GM18517 (cell line): ENCODE results near the gene CAVIN1.
"Not testable (repeated sequence)": the region's sequence is repeated elsewhere in the genome, so short reads cannot be mapped to it uniquely, and the experiment has no call there.

Source experiments
- ATAC-seq: cut with Tn5 transposase; IDR thresholded peaks from one replicate; pipeline ENCODE4 v1.9.1; 2021; ENCODE audit warnings: mild to moderate bottlenecking, moderate library complexity; ENCODE audit not compliant: unreplicated experiment

The CAVIN1 gene, protein sequence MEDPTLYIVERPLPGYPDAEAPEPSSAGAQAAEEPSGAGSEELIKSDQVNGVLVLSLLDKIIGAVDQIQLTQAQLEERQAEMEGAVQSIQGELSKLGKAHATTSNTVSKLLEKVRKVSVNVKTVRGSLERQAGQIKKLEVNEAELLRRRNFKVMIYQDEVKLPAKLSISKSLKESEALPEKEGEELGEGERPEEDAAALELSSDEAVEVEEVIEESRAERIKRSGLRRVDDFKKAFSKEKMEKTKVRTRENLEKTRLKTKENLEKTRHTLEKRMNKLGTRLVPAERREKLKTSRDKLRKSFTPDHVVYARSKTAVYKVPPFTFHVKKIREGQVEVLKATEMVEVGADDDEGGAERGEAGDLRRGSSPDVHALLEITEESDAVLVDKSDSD

DNA sequence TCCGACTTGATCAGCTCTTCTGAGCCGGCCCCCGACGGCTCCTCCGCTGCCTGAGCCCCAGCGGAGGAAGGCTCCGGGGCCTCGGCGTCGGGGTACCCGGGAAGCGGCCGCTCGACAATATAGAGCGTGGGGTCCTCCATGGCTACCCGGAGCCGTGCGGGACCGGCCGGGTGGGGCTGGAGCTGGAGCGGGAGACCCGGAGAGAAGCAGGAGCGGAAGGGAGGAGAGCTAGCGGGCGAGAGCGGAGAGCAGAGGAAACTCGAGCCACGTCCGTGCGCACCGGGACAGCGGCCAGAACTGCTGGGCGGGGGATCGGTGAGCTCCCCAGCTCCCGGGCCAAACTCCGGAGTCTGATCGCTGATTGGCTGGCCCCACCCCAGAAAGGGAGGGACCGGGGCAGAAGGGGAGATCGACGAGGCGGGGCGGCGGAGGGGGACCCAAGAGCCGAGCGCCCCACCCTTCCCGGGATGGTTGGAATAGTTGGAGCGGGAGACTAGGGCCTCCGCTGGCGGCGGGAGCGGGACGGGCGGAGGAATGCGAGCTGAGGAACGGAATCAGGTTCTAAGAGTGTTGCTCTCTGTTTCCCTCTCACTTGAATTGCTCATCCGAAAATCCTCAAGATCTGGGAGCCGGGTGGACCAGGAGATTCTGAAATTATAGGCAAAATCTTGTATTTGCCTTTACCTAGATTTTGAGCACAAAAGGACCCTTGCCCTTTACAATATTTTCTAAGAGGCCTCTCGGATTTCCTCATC, at the start of gene CAVIN1:
CAVIN1 (minus strand) TSS at position 299 of the 755 bp plus-strand sequence; CDS start at position 140, 159 bp downstream.
- no peak for ATAC-seq

DNA sequence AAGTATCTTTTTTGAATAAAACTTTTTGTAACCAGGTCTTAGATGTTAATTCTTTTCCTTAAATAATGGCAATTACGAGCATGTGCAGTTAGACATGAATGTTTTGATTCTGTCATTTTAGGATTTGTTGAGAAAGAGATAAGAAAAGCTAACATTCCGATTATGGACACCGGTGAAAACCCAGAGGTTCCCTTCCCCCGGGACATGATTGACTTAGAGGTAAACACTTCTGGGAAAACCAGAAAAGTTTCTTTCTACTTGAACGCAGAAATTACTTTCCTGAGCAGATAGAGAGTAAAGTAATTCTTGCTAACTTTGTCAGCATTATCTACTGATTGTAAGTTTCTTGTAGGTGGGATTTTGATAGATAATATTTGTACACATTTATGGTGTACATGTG, 44.8 kb upstream of the CAVIN1 start:
- ATAC-seq = no peak

GRCh38 chr17:42463976-42464400, 40.9 kb upstream of the CAVIN1 start:
- ATAC-seq = no peak

GRCh38 chr17:42460371-42460770, 37.3 kb upstream of the CAVIN1 start:
- ATAC-seq = no peak

GRCh38 chr17:42459801-42460281, 36.8 kb upstream of the CAVIN1 start:
- ATAC-seq = no peak

DNA sequence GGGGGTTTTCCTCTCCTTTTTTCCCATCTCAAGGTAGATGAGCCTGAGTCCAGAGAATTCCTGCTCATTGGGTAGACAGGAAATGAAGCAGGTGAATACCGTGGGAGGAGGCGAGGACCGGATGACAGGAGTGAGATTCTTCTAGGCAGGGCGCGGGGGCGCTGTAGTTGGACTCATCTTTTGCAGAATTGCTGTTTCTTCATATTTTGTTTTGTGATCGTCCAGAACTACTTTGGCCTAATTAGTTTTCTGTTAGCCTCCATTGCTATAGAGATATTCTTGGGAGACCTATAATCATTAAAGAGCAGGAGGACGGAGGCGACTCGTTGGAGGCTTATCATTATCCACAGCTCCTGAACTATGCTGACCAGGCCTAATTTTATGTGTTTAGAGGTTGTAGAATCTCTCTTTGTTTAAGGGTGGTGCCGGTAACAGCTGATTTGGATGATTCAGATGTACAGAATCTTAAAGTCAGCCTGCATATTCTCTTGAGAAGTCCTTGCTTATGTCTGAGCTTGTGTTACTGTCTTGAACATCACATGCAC, 36.3 kb upstream of the CAVIN1 start:
- no peak for ATAC-seq

GRCh38 chr17:42458497-42459255, 35.6 kb upstream of the CAVIN1 start, which contains the start of gene ATP6V0A1:
TSS of gene ATP6V0A1 (plus strand) at chr17:42458878. CDS start at chr17:42460895, 2,017 bp downstream.
- ATAC-seq = no peak

DNA sequence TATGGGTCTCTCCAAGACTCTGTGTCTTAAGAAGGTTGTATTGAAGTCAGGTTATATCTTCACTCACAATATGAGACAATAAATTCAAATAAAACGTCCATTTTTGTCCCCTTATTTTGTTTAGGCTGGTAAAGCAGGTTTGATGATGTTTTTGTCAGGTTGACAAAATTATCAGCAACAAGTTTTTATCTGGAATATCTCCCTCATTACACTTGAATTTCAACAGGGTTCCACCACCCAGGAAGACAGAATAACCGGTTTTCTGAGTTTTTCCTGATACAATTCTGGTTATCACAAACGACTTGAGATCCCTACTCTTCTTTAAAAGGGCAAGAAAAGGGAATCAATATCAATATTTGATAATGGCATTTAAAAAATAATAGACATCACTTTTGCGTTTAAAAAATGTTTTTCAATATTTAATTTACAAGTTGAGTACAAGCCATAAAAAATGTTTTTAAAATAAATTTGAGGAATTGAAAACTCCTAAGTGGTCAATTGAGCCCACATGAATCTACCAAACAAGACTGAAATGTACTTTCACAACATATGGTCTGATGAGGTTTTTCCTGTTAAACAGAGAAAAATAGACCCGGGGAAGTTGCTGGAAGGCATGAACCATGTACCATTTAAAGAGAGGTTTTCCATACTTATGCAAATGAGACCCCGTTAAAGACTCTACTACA, 34.2 kb upstream of the CAVIN1 start:
- no peak for ATAC-seq

DNA sequence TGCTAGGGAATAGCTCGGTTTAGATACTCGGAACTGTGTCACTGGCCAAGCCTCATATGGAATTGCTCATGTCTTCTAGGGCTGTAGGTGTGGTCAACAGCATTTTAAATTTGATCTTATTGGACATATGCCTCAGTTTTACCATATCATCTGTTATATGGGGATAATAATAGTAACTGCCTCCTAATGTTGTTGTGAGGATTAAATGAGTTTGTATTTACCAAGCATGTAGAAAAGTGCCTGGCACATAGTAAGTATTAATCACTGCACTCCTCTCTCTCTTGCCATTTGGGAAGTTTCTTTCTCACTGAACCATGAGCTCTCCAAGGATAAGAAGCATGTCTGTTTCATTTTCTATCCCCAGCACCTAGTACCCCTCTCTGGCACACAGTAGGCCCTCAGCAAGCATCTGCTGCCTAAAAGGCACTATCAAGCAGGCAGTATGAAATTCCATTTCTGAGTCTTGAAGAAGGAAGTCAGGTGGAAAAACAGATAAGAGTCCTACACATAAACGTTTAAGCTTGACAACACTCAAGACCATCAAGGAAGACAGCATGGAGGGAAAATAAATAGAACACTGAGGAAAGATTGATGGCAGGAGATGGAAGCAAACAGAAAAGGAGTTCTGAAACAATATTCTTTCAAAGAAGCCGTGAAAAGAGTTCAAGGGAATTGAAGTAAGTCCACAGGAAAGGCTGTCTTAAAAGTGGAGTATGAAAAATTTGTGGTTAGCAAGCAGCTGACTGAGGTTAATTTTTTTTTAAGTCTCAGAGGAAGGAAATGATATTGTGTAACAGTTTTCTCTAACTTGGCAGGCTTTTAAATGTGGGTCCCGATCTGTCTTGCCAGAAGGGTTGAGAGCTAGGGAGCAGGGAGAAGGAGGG, 33.4 kb upstream of the CAVIN1 start:
- ATAC-seq = peak; percentile 42

DNA sequence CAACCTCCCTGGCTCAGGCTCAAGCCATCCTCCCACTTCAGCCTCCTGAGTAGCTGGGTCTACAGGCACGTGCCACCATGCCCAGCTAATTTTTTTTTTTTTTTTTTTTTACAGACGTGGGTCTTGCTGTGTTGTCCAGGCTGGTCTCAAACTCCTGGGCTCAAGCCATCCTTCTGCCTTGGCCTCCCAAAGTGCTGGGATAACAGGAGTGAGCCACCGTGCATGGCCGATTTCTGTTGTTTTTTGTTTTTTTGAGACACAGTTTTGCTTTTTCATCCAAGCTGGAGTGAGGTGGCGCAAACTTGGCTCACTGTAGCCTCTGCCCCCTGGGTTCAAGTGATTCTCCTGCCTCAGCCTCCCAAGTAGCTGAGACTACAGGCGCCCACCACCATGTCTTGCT, 31.9 kb upstream of the CAVIN1 start:
- not testable (repeated sequence) for ATAC-seq

GRCh38 chr17:42453439-42453838, 30.4 kb upstream of the CAVIN1 start:
- ATAC-seq = no peak

DNA sequence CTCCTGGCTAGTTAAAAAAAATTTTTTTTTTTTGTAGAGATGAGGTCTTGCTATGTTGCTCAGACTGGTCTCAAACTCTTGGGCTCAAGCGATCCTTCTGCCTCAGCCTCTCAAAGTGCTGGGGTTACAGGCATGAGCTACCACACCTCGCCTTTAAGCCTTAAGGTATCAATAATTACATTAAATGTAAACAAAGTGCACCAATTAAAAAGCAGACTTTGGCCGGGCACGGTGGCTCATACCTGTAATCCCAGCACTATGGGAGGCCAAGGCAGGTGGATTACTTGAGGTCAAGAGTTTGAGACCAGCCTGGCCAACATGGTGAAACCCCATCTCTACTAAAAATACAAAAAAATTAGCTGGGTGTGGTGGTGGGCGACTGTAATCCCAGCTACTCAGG, 28.2 kb upstream of the CAVIN1 start:
- not testable (repeated sequence) for ATAC-seq

DNA sequence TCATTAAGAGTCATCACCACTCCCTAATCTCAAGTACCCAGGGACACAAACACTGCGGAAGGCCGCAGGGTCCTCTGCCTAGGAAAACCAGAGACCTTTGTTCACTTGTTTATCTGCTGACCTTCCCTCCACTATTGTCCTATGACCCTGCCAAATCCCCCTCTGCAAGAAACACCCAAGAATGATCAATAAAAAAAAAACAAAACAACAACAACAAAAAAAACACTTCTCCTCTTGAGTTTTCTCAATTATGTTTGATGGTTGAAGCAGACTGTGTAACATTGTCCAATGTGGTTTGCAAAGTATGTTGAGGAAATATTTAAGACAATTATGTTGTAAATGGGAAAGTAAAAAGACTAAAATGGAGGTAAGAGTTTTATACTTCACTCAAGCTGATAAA, 26.8 kb upstream of the CAVIN1 start:
- ATAC-seq = not testable (repeated sequence)

DNA sequence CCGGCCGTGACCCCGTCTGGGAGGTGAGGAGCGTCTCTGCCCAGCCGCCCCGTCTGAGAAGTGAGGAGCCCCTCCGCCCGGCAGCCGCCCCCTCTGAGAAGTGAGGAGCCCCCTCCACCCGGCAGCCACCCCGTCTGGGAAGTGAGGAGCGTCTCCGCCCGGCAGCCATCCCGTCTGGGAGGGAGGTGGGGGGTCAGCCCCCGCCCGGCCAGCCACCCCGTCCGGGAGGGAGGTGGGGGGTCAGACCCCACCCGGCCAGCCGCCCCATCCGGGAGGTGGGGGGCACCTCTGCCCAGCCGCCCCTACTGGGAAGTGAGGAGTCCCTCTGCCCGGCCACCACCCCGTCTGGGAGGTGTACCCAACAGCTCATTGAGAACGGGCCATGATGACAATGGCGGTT, 26.1 kb upstream of the CAVIN1 start:
- not testable (repeated sequence) for ATAC-seq

GRCh38 chr17:42442196-42442565, 19.1 kb upstream of the CAVIN1 start:
- no peak for ATAC-seq

DNA sequence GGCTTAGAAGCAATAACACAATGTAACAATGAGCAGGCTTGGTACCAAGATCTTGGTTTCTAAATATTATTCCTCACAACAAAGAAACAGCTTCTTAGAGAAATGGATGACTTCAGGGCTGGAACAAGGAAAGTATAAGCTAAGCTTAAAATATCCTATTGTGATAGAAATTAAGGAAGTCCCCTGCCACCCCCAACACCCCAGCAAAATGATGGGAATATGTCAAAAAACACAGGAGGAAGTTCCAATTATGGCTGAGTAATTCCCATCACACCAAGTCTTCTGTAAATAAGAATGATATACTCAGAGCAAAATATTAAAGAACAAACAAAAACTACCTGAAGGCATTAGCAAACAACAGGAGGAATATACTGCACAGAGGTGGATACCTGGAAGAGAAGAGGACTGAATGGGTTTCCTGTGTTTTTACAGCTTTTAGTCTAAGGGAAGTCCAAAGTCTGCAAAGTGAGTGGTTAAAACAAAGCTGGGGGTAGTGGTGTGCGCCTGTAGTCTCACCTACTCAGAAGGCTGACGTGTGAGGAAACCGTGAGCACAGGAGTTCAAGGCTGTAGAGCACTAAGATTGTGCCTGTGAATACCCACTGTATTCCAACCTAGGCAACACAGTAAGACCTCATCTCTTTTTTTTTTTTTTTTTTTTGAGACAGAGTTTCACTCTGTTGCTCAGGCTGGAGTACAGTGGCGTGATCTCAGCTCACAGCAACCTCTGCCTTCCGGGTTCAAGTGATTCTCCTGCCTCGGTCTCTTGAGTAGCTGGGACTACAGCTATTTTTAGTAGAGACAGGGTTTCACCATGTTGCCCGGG, 18.5 kb upstream of the CAVIN1 start:
- no peak for ATAC-seq

DNA sequence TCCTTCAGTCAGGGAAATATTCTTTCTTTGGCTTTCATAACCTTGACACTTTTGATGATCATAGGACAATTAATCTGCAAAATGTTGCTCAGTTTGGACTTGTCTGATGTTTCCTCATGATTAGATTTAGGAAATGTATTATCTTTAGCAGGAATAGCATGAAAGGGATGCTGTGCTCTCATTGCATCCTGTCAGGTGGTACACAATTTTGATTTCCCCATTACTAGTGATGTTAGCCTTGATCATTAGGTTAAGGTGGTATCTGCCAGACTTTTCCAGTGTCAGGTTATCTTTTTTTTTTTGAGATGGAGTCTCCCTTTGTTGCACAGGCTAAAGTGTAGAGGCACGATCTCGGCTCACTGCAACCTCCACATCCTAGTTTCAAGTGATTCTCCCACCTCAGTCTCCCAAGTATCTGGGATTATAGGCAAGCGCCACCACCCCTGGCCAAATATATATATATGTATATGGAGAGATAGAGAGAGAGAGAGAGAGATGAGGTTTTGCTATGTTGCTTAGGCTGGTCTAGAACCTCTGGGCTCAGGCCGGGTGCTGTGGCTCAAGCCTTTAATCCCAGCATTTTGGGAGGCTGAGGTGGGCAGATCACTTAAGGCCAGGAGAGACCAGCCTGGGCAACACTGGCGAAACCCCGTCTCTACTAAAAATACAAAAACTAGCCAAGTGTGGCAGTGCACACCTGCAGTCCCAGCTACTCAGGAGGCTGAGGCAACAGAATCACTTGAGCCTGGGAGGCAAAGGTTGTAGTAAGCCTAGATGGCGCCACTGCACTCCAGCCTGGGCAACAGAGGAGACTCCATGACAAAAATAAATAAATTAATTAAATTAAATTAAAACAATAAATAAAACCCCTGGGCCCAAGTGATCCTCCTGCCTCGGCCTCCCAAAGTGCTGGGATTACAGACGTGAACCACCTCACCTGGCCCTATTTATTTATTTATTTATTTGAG, 15.8 kb upstream of the CAVIN1 start:
- no peak for ATAC-seq
